GM13977 (cell line): ENCODE measurements around the gene FECH.

ENCODE experiments used
- DNase-seq: peaks from one replicate; pipeline ENCODE4 v3.0.0; 2012; ENCODE audit warnings: low spot score
- in situ Hi-C: fragments of 300-500 bp; cut with MboI; formaldehyde crosslinking; loops from one replicate; pipeline ENCODE4 v1.12.0; 2022; ENCODE audit warnings: low sequenced_read_pairs, low pct_unique_long_range_greater_than_20kb, mixed read lengths, inconsistent platforms; ENCODE audit not compliant: unreplicated experiment
- TF ChIP-seq, protein P1 (sequence below): IDR thresholded peaks from 2 replicates; pipeline ENCODE4 v1.5.1; 2012; ENCODE audit warnings: mild to moderate bottlenecking, control low read depth; ENCODE audit not compliant: insufficient read depth; ENCODE audit errors: extremely low read depth, missing control alignments

FECH gene, protein sequence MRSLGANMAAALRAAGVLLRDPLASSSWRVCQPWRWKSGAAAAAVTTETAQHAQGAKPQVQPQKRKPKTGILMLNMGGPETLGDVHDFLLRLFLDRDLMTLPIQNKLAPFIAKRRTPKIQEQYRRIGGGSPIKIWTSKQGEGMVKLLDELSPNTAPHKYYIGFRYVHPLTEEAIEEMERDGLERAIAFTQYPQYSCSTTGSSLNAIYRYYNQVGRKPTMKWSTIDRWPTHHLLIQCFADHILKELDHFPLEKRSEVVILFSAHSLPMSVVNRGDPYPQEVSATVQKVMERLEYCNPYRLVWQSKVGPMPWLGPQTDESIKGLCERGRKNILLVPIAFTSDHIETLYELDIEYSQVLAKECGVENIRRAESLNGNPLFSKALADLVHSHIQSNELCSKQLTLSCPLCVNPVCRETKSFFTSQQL

DNA sequence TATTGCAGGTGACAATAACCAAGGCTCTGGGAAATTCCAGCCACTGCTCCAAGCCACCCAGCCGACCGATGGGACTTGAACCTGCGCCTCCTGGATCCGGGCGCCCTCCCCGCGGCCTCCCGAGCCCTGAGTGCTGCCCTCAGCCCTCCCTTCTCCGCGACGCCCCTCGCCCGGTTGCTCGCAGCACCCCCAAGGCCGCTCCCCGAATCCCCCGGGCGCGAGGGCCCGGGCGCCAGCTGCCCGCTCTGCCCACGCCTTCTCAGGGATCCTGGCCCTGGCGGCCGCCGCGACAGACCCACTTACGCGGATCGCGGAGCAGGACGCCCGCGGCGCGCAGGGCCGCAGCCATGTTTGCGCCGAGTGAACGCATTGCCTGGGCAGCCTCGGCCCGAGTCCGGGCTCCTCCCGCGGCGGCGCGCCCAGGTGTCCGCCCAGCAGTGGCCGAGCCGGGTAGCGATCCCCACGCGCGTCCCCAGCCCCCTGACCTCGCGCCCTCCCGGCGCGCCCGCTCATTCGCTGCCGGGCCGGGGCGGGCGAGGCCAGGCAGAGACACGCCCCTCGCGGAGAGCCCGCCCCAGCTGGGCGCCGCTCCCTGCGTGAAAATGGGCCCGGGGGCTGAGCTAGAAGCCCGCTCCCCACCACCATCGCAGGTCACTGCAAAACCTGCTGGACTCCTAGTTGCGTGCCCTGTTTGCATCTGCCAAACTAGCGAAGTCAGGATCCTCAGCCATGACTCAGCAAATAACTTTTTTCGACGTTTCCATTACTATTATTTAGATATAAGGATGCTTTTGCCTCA is at the start of gene FECH:
Gene FECH, minus strand, starts transcription at position 452 of the 799 bp plus-strand sequence. Its CDS starts 82 bp downstream, at position 370.
- in situ Hi-C loops: no loop called here
- DNase-seq: peak; percentile 89
- TF ChIP-seq, protein P1, sequence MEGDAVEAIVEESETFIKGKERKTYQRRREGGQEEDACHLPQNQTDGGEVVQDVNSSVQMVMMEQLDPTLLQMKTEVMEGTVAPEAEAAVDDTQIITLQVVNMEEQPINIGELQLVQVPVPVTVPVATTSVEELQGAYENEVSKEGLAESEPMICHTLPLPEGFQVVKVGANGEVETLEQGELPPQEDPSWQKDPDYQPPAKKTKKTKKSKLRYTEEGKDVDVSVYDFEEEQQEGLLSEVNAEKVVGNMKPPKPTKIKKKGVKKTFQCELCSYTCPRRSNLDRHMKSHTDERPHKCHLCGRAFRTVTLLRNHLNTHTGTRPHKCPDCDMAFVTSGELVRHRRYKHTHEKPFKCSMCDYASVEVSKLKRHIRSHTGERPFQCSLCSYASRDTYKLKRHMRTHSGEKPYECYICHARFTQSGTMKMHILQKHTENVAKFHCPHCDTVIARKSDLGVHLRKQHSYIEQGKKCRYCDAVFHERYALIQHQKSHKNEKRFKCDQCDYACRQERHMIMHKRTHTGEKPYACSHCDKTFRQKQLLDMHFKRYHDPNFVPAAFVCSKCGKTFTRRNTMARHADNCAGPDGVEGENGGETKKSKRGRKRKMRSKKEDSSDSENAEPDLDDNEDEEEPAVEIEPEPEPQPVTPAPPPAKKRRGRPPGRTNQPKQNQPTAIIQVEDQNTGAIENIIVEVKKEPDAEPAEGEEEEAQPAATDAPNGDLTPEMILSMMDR: no peak

DNA sequence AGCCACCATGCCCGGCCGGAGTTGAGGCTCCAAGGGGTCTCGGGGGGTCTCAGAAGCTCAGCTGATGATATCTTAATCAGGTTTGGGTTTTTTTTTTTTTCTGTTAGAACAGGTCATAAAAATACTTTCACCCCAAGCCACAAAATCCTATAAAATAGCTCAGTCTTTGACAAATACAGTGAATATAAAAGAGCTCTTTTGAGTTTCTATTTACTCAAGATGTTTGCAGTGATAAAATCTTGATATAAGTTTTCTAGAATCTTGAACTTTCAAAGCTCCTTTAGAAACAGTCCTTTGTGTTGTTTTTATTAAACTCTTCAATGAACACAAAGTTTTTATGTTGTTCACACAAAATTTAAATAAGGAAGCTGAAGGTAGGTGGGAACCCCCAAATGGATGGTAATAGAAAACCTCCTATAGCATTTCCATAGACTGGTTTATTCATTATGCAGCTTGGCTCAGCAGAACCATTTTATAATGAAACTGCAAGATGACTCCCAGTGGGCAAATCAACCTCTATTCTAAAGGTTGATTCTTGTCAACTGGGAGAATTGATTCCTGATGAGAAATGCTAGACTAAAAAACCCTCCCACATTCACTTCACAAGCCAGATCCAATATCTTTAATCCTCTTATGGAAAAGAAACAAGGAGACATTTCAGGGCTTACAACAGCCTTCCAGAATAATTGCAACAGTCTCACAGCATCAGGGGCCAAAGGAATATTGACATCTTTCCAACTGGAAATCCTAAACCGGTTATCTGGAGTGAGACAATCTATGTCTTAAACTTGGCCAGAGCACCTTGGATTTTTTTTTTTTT is 48.7 kb upstream of the FECH start:
- TF ChIP-seq, protein P1: no peak
- no peak for DNase-seq
- in situ Hi-C loops: loop anchor here (25.0 kb wide), 1 partner anchor 202 kb away; no protein-coding TSS in a partner anchor

DNA sequence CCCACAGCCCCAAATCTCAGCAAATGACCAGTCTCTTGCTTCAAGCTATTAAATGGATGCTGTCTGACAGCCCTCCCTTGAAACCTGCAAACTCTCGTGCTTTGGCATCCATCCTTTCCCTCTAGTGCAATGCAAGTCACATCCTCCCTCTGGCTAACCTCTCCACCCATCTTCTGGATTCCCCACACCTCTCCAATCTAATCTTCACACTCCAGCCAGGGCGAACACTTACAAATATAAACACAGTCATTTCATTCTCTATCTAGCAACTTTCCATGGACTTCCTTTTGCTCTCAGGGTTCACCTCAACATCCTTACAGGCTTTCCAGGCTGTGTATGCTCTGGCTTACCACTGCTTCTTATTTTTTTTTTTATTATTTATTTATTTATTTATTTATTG is 45.2 kb upstream of the FECH start:
- DNase-seq: no peak
- TF ChIP-seq, protein P1: no peak
- in situ Hi-C loops: loop anchor here (25.0 kb wide), 1 partner anchor 206 kb away; no protein-coding TSS in a partner anchor

DNA sequence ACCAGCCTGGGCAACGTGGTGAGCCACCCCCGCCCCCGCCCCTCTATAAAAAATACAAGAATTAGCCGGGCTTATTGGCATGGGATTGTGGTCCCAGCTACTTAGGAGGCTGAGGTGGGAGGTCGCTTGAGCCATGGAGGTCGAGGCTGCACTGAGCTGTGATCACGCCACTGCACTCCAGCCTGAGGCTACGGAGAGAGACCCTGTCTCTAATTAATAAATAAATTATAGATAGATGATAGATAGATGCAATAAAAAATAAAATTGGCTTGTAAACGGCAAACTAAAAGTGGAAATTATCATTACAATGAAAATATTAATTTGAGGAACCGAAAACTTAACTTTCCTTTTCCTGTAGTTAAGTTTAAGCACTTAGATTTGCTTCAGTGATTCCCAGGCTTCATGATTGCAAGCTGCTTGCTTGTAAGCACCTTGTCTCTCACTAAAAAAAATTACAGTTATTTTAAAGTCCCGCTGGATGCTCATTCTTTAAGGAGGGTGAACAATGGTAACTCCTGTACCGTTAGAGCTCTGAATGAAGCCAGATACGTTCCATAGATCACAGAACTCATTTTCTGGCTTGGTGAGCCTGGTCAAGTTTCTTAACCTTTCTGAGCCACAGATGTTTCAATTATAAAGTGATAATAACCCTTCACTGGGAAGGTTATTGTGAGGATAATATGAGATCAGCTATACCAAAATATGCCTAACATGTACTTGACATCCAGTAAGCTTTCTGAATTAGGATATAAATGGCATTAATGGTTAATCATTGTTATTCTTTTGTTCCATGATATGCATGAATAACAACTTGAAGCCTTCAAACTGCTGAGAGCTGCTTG is 44.5 kb upstream of the FECH start:
- in situ Hi-C loops: loop anchor here (25.0 kb wide), 1 partner anchor 206 kb away; no protein-coding TSS in a partner anchor
- DNase-seq: peak; percentile 63
- TF ChIP-seq, protein P1: no peak

DNA sequence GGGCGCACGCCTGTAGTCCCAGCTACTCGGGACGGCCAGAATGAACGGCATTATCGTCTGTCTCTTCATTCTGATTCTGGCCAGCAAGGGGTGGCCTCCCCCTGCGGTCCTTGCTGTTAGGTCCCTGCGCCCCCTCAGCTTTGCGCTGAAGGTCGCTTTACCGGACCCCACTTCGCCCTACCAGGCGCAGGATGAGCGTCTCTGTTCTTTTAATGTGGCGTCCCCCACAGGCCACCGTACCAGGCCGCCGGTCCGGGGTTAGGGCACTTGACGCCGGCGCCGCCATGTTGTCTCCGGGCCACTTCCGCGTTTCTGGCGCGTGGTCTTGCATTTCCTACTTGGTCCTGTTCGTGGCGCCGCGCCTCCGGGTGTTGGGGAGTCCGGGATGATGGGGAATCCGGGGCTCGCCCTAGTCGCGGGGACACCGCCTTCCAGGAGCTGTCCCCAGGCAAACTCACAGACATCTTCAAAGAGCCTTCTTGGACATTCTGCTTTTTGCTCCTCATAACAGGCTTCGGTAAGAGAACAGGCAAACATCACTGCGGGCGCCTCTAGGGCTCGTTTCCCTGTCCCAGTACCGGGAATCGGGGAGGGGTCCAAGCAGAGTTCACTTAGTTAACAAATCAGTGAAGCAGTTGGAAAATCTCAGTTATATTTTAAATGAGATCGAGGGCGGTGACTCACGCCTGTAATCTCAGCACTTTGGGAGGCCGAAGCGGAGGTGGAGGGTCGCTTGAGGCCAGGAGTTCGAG is 43.7 kb upstream of the FECH start:
- DNase-seq: peak; percentile 90
- TF ChIP-seq, protein P1: peak; percentile 92
- in situ Hi-C loops: loop anchor here (25.0 kb wide), 1 partner anchor 207 kb away; no protein-coding TSS in a partner anchor
